T-helper 2 cell treated with Interferon-gamma antibody and Interleukin-4, amounts not matched to agents 5 μg/mL and 100 μg/mL, for 36 hours (primary cell): ENCODE results near the gene PRAMEF13.
"Not testable (repeated sequence)": the region's sequence is repeated elsewhere in the genome, so short reads cannot be mapped to it uniquely, and the experiment has no call there.

Source experiments
- DNase-seq: peaks from one replicate; pipeline ENCODE4 v3.0.0; 2021; ENCODE audit warnings: low spot score
- H3K27ac Mint-ChIP-seq: one replicate; pipeline ENCODE4 v1.8.0; 2021; ENCODE audit warnings: mild to moderate bottlenecking, mixed read lengths
- H3K27me3 Mint-ChIP-seq: one replicate; pipeline ENCODE4 v1.8.0; 2021; ENCODE audit warnings: low read depth, mixed read lengths
- H3K36me3 Mint-ChIP-seq: one replicate; pipeline ENCODE4 v1.8.0; 2021; ENCODE audit warnings: low read depth, mixed read lengths
- H3K4me1 Mint-ChIP-seq: one replicate; pipeline ENCODE4 v1.8.0; 2021; ENCODE audit warnings: low read depth, mixed read lengths
- H3K4me3 Mint-ChIP-seq: one replicate; pipeline ENCODE4 v1.8.0; 2022; ENCODE audit warnings: mild to moderate bottlenecking, moderate library complexity, mixed read lengths
- H3K9me3 Mint-ChIP-seq: one replicate; pipeline ENCODE4 v1.8.0; 2021; ENCODE audit warnings: mixed read lengths

PRAMEF13 gene

DNA sequence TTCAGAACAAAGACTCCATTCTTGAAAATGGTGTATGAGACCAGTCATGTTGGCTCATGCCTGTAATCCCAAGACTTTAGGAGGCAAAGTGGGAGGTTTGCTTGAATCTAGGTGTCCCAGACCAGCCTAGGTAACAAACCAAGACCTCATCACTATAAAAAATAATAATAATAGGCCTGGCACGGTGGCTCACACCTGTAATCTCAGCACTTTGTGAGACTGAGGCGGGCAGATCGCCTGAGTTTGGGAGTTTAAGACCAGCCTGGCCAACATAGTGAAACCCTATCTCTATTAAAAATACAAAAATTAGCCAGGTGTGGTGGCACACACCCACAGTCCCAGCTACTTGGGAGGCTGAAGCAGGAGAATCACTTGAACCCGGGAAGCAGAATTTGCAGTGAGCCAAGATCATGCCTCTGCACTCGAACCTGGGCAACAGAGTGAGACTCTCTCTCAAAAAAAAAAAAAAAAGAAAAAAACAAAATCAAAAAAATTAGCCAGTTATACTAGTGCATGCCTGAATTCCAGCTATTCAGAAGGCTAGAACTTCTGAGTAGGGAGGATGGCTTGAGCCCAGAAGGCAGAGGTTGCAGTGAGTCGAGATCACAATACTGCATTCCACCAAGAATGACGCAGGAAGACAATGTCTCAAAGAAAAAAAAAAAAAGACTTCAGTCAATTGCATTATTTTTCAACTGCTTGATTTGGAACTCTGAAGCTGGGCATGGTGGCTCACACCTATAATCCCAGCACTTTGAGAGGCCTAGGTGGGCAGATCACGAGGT, 26.3 kb upstream of the PRAMEF13 start:
- H3K27me3 Mint-ChIP-seq, DNase-seq, H3K36me3 Mint-ChIP-seq, H3K4me3 Mint-ChIP-seq, H3K27ac Mint-ChIP-seq, H3K4me1 Mint-ChIP-seq, H3K9me3 Mint-ChIP-seq: not testable (repeated sequence)

DNA sequence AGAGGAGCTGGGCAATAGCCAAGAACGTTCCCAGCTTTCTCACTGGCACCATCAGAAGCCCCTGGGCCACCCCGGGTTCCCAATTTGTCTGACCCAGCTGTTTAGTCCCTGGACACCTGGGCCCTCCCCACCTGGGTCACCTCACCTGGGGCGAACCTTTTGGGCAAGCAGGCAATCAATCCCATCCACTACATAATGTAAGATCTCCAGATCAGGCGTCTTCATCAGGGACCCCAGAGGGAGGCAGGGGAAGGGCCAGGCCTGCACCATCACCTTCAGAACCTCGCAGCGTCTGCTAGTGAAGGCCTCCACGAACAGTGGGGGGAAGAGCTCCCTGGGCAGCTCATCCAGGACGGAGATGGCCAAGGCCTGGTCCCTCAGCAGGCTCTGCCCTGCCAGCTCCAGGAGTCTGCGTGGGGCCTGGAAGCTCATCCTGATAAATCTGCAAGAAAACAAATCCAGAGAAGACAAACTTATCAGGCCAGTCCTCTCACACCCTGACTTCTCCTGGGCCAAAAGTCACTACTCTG, 24.5 kb upstream of the PRAMEF13 start, which contains the start of gene PRAMEF18:
PRAMEF18 (minus strand) TSS at position 480 of the 530 bp plus-strand sequence; CDS start at position 432, 48 bp downstream.
- not testable (repeated sequence) for H3K4me1 Mint-ChIP-seq, H3K27ac Mint-ChIP-seq, DNase-seq, H3K27me3 Mint-ChIP-seq, H3K9me3 Mint-ChIP-seq, H3K36me3 Mint-ChIP-seq, H3K4me3 Mint-ChIP-seq

GRCh38 chr1:13224480-13225060, 23.4 kb upstream of the PRAMEF13 start:
- no peaks in the 10 kb centered on the region for H3K36me3 Mint-ChIP-seq
- H3K27me3 Mint-ChIP-seq: peaks cover 4% of the 10 kb centered on the region
- H3K27ac Mint-ChIP-seq: no peak overlapping the region
- no peaks in the 10 kb centered on the region for H3K9me3 Mint-ChIP-seq
- H3K4me3 Mint-ChIP-seq: no peak overlapping the region
- H3K4me1 Mint-ChIP-seq: no peaks in the 10 kb centered on the region
- peak; percentile 2 for DNase-seq

- not testable (repeated sequence) for H3K4me3 Mint-ChIP-seq, H3K4me1 Mint-ChIP-seq, H3K36me3 Mint-ChIP-seq, H3K27me3 Mint-ChIP-seq, H3K9me3 Mint-ChIP-seq, DNase-seq, H3K27ac Mint-ChIP-seq
Observed at GRCh38 chr1:13222788-13223187, 21.6 kb upstream of the PRAMEF13 start.

DNA sequence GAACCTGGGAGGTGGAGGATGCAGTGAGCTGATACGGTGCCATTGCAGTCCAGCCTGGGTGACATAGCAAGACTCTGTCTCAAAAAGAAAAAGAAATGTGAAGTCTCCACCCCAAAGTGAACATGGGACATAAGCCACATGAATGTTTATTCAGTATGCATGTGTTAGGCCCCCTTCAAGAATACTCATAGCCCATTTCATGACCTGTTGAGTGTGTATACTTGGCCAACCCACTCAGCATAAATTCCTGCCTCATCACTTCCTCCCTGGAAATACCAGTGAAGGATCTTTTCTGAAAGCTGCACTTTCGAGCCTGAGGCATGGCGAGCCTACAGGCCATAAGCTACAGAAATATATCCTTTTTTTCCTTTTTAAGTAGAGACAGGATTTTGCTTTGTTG, 18.0 kb upstream of the PRAMEF13 start:
- H3K36me3 Mint-ChIP-seq, H3K27me3 Mint-ChIP-seq, H3K4me1 Mint-ChIP-seq, H3K27ac Mint-ChIP-seq, DNase-seq, H3K4me3 Mint-ChIP-seq, H3K9me3 Mint-ChIP-seq: not testable (repeated sequence)

- not testable (repeated sequence) for H3K27ac Mint-ChIP-seq, H3K9me3 Mint-ChIP-seq, H3K4me3 Mint-ChIP-seq, H3K27me3 Mint-ChIP-seq, H3K4me1 Mint-ChIP-seq, DNase-seq, H3K36me3 Mint-ChIP-seq
Observed at GRCh38 chr1:13216619-13217018, 15.4 kb upstream of the PRAMEF13 start.

DNA sequence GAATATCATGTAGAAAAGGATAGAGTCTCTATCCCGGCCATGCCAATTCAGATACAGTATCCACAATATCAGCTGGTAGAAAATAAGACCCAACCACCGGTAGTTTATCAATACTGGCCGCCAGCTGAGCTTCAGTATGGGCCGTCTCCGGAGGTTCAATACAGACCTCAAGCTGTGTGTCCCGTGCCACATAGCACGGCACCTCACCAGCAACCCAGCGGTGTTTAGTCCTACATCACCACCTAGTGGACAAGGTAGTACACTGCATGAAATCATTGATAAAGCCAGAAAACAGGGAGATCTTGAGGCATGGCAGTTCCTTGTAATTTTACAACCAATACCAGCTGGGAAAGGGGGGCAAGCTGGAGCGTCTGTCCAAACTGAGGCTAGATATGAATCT, 7.5 kb upstream of the PRAMEF13 start:
- not testable (repeated sequence) for H3K27me3 Mint-ChIP-seq, H3K4me1 Mint-ChIP-seq, H3K4me3 Mint-ChIP-seq, H3K27ac Mint-ChIP-seq, H3K9me3 Mint-ChIP-seq, DNase-seq, H3K36me3 Mint-ChIP-seq

GRCh38 chr1:13171548-13171947, 29.7 kb downstream of the PRAMEF13 start, which contains the start of gene PRAMEF9:
PRAMEF9 (plus strand) TSS chr1:13171848; CDS start chr1:13175281, 3,433 bp downstream.
- H3K27me3 Mint-ChIP-seq, DNase-seq, H3K36me3 Mint-ChIP-seq, H3K27ac Mint-ChIP-seq, H3K4me3 Mint-ChIP-seq, H3K4me1 Mint-ChIP-seq, H3K9me3 Mint-ChIP-seq: not testable (repeated sequence)

GRCh38 chr1:13165531-13165930, 35.7 kb downstream of the PRAMEF13 start, which contains the start of gene HNRNPCL4:
HNRNPCL4 (minus strand) TSS chr1:13165631; CDS start chr1:13165467, 164 bp downstream.
- H3K27me3 Mint-ChIP-seq, H3K36me3 Mint-ChIP-seq, H3K4me1 Mint-ChIP-seq, H3K9me3 Mint-ChIP-seq, H3K4me3 Mint-ChIP-seq, DNase-seq, H3K27ac Mint-ChIP-seq: not testable (repeated sequence)

DNA sequence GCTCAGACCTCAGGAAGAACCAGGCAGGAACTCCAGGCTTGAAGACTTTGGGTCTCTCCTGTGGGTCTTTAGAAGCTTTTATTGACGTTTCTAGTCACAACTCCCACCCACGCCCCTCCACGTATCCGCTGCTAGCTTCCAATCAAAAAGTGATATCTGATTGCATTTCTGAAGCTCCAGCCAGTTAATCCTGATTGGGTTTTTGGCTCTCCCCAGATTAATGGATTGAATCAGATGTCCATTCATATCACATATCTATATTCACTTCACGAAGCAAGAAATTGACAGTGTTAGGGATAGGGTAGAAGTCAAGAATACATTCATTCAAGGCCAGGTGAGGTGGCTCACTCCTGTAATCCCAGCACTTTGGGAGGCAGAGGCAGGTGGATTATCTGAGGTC, 45.3 kb downstream of the PRAMEF13 start, which contains the start of gene PRAMEF26:
PRAMEF26 (minus strand) TSS at position 101 of the 400 bp plus-strand sequence. CDS start 2,914 bp downstream, outside the sequence.
- not testable (repeated sequence) for H3K27me3 Mint-ChIP-seq, DNase-seq, H3K4me3 Mint-ChIP-seq

More for the DNA sequence above, 45.3 kb downstream of the PRAMEF13 start, which contains the start of gene PRAMEF26:
- not testable (repeated sequence) for H3K9me3 Mint-ChIP-seq, H3K27ac Mint-ChIP-seq, H3K36me3 Mint-ChIP-seq, H3K4me1 Mint-ChIP-seq
